Measurements from ENCODE around the gene CTNND2. TPM values are rescaled to one million over a fixed set of nuclear protein-coding genes. Genes with fewer than 3 reads are reported as not detected.

Gene CTNND2
- total and polyA plus RNA-seq, 2 donors (not counting 1 experiment from before 2014, with no cell fraction given), result not detected

DNA sequence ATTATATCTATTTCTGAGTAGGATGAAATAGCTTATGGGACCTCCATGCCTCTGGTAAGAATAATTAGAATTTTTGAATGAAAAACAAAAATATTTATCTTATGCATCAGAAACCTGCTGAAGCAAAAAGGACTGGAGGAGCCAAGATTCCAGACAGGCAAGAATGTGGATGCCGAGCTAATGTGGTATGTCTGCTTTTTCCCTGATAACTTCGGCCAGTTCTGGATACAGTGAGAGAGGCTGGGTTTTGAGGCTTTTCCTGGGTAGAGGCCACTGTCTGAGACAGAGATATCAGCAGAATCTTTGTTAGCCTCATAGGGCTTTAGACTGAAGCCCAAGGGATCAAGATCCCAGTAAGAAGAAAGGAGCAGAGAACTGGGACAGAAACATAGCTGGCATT, 5.2 kb upstream of the CTNND2 start:
- H4K20me1 ChIP-seq (ENCODE audit: control insufficient read depth, insufficient read depth, low read length, poor library complexity, severe bottlenecking), result no peaks in the 10 kb centered on the region
- peaks cover 24% of the 10 kb centered on the region for H3K27me3 Mint-ChIP-seq
- 100% methylated on average over 2 of the region's 2 CpGs for WGBS (ENCODE audit: insufficient coverage)
- no peak overlapping the region for H3K9ac ChIP-seq (ENCODE audit: low read length)
- no peak overlapping the region for H3K27ac Mint-ChIP-seq
- no peak overlapping the region for H3K27ac ChIP-seq (ENCODE audit: low read length in 2 of 2)
- H3K4me1 ChIP-seq (ENCODE audit: control insufficient read depth in 2 of 2, insufficient read depth in 2 of 2, low read length in 2 of 2), result no peaks in the 10 kb centered on the region
- H3K9me3 Mint-ChIP-seq (ENCODE audit: insufficient read depth), result no peaks in the 10 kb centered on the region
- ChIA-PET CTCF (interaction anchor here (0.6 kb wide), 1 partner anchor 10 kb away, joined by 3 read pairs; no protein-coding TSS in a partner anchor), POLR2A (no interaction called here)
- peaks cover 0 to 14% (median 4%) of the 10 kb centered on the region in 4 experiments for H3K27me3 ChIP-seq (replicated peaks in 1 of 4; ENCODE audit: control extremely low read depth in 1 of 4, control insufficient read depth in 3 of 4, insufficient read depth in 4 of 4, low read length in 3 of 4)
- ATAC-seq (ENCODE audit: low read depth) (no peak), DNase-seq (no peak)
- intact Hi-C loops (cut with micrococcal nuclease), result no loop called here
- no peak overlapping the region for H3K4me2 ChIP-seq (replicated peaks; ENCODE audit: low read depth, low read length, poor library complexity, severe bottlenecking)
- no peaks in the 10 kb centered on the region for H3K79me2 ChIP-seq (ENCODE audit: control insufficient read depth, insufficient read depth, low read length)
- TF ChIP-seq EZH2 (IDR thresholded peaks at IDR 0.05; ENCODE audit: borderline replicate concordance, insufficient read depth, low read depth, low read length, poor library complexity, severe bottlenecking), result no peak
- no peak for TF ChIP-seq CTCF (IDR thresholded peaks at IDR 0.05)
- H3K4me3 ChIP-seq (ENCODE audit: control extremely low read depth in 1 of 5, extremely low read depth in 1 of 5, insufficient read depth in 1 of 5, low read depth in 2 of 5, low read length in 4 of 5), result no peak overlapping the region
- H3K36me3 ChIP-seq (replicated peaks in 1 of 2; ENCODE audit: control extremely low read depth in 1 of 2, control insufficient read depth in 1 of 2, extremely low read depth in 1 of 2, insufficient read depth in 2 of 2, low read length in 1 of 2), result no peaks in the 10 kb centered on the region
- no peak overlapping the region for H2AFZ ChIP-seq (ENCODE audit: insufficient read depth, low read depth, low read length, poor library complexity, severe bottlenecking)
- H3K9me3 ChIP-seq (ENCODE audit: control extremely low read depth in 1 of 3, control insufficient read depth in 2 of 3, insufficient read depth in 1 of 3, low read length in 2 of 3), result peaks cover 0 to 6% (median 0%) of the 10 kb centered on the region in 3 donors
- no peak overlapping the region for H3K4me3 Mint-ChIP-seq
- H3K4me1 Mint-ChIP-seq, result peaks cover 4% of the 10 kb centered on the region

DNA sequence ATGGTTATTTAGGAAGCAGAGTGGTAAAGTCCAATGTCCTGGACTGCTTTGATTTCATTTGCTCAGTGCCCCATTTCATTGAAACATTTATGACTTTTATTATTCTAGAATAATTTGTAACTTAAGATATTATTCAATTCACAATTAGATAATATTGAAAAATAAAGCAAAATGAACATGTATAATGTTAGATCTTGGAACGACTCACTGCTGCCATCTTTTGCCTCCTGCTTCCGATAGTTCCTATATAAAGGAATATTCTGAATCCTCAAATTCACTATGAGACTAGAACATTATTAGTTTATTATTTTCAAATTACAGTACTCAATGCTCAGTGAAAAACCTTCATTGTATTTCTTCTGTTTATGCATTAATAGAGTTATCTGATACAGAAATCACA, 2.3 kb upstream of the CTNND2 start:
- DNase-seq (no peak), ATAC-seq (ENCODE audit: low read depth) (no peak)
- H3K4me2 ChIP-seq (replicated peaks; ENCODE audit: low read depth, low read length, poor library complexity, severe bottlenecking), result no peak overlapping the region
- intact Hi-C loops (cut with micrococcal nuclease), result no loop called here
- TF ChIP-seq CTCF (IDR thresholded peaks at IDR 0.05), result no peak
- no peak for TF ChIP-seq EZH2 (IDR thresholded peaks at IDR 0.05; ENCODE audit: borderline replicate concordance, insufficient read depth, low read depth, low read length, poor library complexity, severe bottlenecking)
- CTCF ChIA-PET, result no interaction called here
- H4K20me1 ChIP-seq (ENCODE audit: control insufficient read depth, insufficient read depth, low read length, poor library complexity, severe bottlenecking), result no peaks in the 10 kb centered on the region
- no peak overlapping the region for H3K27ac Mint-ChIP-seq
- peaks cover 0 to 11% (median 0%) of the 10 kb centered on the region in 3 donors for H3K9me3 ChIP-seq (ENCODE audit: control extremely low read depth in 1 of 3, control insufficient read depth in 2 of 3, insufficient read depth in 1 of 3, low read length in 2 of 3)
- WGBS (ENCODE audit: insufficient coverage), result no CpG with 5 or more reads among the region's 2 CpGs
- no peaks in the 10 kb centered on the region for H3K9me3 Mint-ChIP-seq (ENCODE audit: insufficient read depth)
- H3K4me1 Mint-ChIP-seq, result peaks cover 4% of the 10 kb centered on the region
- peaks cover 41% of the 10 kb centered on the region for H3K27me3 Mint-ChIP-seq
- no peak overlapping the region for H3K4me3 ChIP-seq (ENCODE audit: control extremely low read depth in 1 of 5, extremely low read depth in 1 of 5, insufficient read depth in 1 of 5, low read depth in 2 of 5, low read length in 4 of 5)
- no peaks in the 10 kb centered on the region for H3K79me2 ChIP-seq (ENCODE audit: control insufficient read depth, insufficient read depth, low read length)
- H3K9ac ChIP-seq (ENCODE audit: low read length), result no peak overlapping the region
- H2AFZ ChIP-seq (ENCODE audit: insufficient read depth, low read depth, low read length, poor library complexity, severe bottlenecking), result no peak overlapping the region
- H3K4me3 Mint-ChIP-seq, result no peak overlapping the region
- POLR2A ChIA-PET, result no interaction called here
- H3K36me3 ChIP-seq (replicated peaks in 1 of 2; ENCODE audit: control extremely low read depth in 1 of 2, control insufficient read depth in 1 of 2, extremely low read depth in 1 of 2, insufficient read depth in 2 of 2, low read length in 1 of 2), result no peaks in the 10 kb centered on the region
- H3K27ac ChIP-seq (ENCODE audit: low read length in 2 of 2), result no peak overlapping the region
- peaks cover 0 to 19% (median 15%) of the 10 kb centered on the region in 4 experiments for H3K27me3 ChIP-seq (replicated peaks in 1 of 4; ENCODE audit: control extremely low read depth in 1 of 4, control insufficient read depth in 3 of 4, insufficient read depth in 4 of 4, low read length in 3 of 4)
- no peaks in the 10 kb centered on the region for H3K4me1 ChIP-seq (ENCODE audit: control insufficient read depth in 2 of 2, insufficient read depth in 2 of 2, low read length in 2 of 2)
